Measurements from ENCODE around the gene CAMK2D. TPM values are rescaled to one million over a fixed set of nuclear protein-coding genes. Genes with fewer than 3 reads are reported as not detected.

CAMK2D gene
- total and polyA plus RNA-seq, 2 experiments from 2014 or later = 4.9 to 14.6 TPM

GRCh38 chr4:113645771-113646441 lies 115.6 kb downstream of the CAMK2D start:
- Histone ChIP-seq H3K27me3 (ENCODE audit: insufficient read depth) (no peaks in the 10 kb centered on the region), H3K9me2 (ENCODE audit: insufficient read depth) (no peaks in the 10 kb centered on the region), H3K36me3 (ENCODE audit: insufficient read depth) (no peaks in the 10 kb centered on the region), H3F3A (replicated peaks; ENCODE audit: low read depth) (no peaks in the 10 kb centered on the region), H2AFZ (no peak overlapping the region), H3K4me3 (no peak overlapping the region), H4K20me1 (replicated peaks; ENCODE audit: insufficient read depth) (no peaks in the 10 kb centered on the region), H3K4me2 (peak overlapping the region; percentile 31; the same call in 1 of the 2 replicates), H3K4me1 (ENCODE audit: insufficient read depth) (peaks cover 22% of the 10 kb centered on the region), H3K27ac (ENCODE audit: low read depth) (peak overlapping the region; percentile 87; the same call in 1 of the 2 replicates), H3K79me2 (replicated peaks; ENCODE audit: insufficient read depth) (no peaks in the 10 kb centered on the region)
- Mint-ChIP-seq H3K9me3 (no peaks in the 10 kb centered on the region), H3K27me3 (ENCODE audit: insufficient read depth, low read depth, poor library complexity) (no peaks in the 10 kb centered on the region), H3K27ac (peak overlapping the region; percentile 91), H3K36me3 (ENCODE audit: low read depth) (no peaks in the 10 kb centered on the region), H3K4me3 (peak overlapping the region; percentile 9; the same call in 1 of the 3 replicates), H3K4me1 (peaks cover 32% of the 10 kb centered on the region)
- TF ChIP-seq ZNF462 (CRISPR knock-in tag; IDR thresholded peaks at IDR 0.05) (peak; percentile 61; the same call in 1 of the 2 replicates), ZNF114 (CRISPR knock-in tag; IDR thresholded peaks at IDR 0.05) (no peak)
- DNase-seq (ENCODE audit: low spot score) (peak; percentile 72), ATAC-seq (peak; percentile 90)

GRCh38 chr4:113645288-113645687 lies 116.2 kb downstream of the CAMK2D start:
- Histone ChIP-seq H3K36me3 (ENCODE audit: insufficient read depth) (no peaks in the 10 kb centered on the region), H2AFZ (no peak overlapping the region), H3F3A (replicated peaks; ENCODE audit: low read depth) (no peaks in the 10 kb centered on the region), H3K4me3 (no peak overlapping the region), H3K4me2 (0 out of 2 replicates have a peak overlapping the region, but pooled peaks have one; percentile 5), H3K4me1 (ENCODE audit: insufficient read depth) (peaks cover 23% of the 10 kb centered on the region), H3K9me2 (ENCODE audit: insufficient read depth) (no peaks in the 10 kb centered on the region), H4K20me1 (replicated peaks; ENCODE audit: insufficient read depth) (no peaks in the 10 kb centered on the region), H3K27me3 (ENCODE audit: insufficient read depth) (no peaks in the 10 kb centered on the region), H3K27ac (ENCODE audit: low read depth) (peak overlapping the region; percentile 87; the same call in 1 of the 2 replicates), H3K79me2 (replicated peaks; ENCODE audit: insufficient read depth) (no peaks in the 10 kb centered on the region)
- DNase-seq (ENCODE audit: low spot score) (no peak), ATAC-seq (no peak)
- H3K9me3 Mint-ChIP-seq = no peaks in the 10 kb centered on the region
- H3K27me3 Mint-ChIP-seq (ENCODE audit: insufficient read depth, low read depth, poor library complexity) = no peaks in the 10 kb centered on the region
- H3K4me1 Mint-ChIP-seq = peaks cover 38% of the 10 kb centered on the region
- peak overlapping the region; percentile 91 for H3K27ac Mint-ChIP-seq
- no peaks in the 10 kb centered on the region for H3K36me3 Mint-ChIP-seq (ENCODE audit: low read depth)
- no peak overlapping the region for H3K4me3 Mint-ChIP-seq
- TF ChIP-seq ZNF462 (CRISPR knock-in tag; IDR thresholded peaks at IDR 0.05) = no peak
